ENCODE data around the gene CYB5R4.
"Not testable (repeated sequence)": the region's sequence is repeated elsewhere in the genome, so short reads cannot be mapped to it uniquely, and the experiment has no call there.

The CYB5R4 gene

DNA sequence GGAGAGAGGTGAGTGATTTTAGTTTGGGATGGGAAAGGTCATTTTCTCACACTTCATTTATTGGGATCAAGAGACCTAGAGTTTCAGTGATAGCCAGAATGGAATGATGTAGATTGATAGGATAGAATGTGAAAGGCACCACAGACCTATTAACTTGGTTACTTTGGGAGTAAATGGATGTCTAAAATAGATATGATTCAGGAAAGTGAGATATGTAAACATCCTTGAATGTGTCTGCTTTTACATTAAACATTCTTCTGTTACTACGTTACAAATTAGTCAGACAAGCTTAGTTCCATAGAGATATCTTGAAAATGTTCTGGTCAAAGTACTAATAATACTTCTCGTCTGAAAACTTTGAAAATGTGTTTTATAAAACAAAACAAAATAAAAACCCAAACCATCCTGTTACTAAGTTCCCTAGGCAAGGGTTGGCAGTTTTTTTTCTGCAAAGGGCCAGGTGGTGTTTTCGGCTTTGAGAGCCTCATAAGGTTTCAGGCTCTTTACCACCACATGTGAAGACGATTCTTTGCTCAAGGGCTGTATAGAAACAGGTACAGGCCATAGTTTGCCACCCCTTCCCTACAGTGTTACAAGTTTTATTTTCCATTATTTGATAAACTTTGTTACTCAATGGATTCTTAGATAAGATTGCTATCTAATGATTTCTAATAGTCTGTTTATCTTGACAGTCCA, 3.4 kb downstream of the CYB5R4 start:
- no peak for DNase-seq (ENCODE audit: low read depth in 4 of 4, low spot score in 1 of 4)

DNA sequence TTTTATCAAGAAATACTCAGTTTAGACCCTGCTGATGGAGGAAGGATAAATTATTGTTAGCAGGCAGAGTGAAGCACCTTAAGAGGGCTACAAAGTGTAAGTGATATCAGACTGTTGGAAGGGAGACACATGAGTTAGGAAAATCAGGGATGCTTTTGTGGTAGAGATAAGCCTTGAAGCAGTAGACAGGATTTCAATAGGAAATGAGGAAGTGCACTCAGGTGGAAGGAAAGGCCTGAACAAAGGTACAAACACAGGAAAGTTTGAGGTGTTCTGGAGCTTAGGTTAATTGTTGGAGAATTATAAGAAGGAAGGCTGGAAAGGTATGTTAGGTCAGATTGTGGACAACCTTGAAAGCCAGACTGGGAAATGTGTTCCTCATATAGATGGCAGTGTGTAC, 7.6 kb downstream of the CYB5R4 start:
- no peak for DNase-seq (ENCODE audit: low read depth in 4 of 4, low spot score in 1 of 4)

DNA sequence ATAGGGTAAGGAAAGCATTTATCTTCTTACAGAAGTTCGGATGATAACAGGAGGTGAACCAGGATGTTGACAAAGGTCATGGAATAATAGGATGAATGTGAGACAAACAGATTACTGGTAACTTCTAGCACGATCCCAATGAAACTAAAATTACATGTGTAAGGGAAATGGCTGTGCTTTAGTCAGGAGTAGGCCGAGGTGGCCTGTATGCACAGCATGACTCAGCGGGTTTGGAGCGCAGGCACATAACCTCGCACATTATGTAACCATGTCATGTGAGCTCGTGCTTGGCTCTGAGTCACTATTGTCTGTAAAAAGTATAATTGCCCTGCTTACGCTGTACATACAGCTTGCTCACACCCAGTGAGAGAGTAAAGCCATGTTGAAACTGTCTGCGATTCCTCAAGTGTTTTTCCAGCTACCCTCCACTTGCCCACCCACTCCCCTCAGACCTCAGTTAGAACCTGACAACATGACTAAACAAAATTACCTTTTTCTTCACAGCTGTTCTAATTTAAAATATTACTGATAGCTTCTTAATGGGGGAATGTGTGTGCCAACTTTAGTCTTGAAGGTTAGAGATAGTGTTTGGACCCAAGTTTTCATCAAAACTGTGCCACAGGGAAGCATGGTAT, 8.2 kb downstream of the CYB5R4 start:
- DNase-seq (ENCODE audit: low read depth in 4 of 4, low spot score in 1 of 4), result no peak

DNA sequence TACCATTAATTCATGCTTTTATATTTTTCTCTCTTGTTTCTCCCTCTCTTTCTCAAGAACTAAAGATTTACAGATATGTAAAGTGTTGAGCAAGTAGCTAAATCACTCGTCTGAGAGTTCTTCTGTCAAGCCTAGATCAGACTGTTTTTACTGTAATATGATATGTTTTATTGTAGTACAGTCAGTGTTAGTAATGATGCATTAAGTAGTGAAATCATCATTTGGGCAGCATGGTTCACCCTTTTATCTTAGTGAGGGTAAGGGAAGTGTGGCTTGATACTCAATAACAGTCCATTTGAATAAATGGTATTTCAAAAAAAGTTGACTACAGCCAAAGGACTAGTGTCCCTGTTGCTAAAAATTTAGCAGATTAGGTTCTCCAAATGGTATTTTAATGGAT, 9.2 kb downstream of the CYB5R4 start:
- no peak for DNase-seq (ENCODE audit: low read depth in 4 of 4, low spot score in 1 of 4)

DNA sequence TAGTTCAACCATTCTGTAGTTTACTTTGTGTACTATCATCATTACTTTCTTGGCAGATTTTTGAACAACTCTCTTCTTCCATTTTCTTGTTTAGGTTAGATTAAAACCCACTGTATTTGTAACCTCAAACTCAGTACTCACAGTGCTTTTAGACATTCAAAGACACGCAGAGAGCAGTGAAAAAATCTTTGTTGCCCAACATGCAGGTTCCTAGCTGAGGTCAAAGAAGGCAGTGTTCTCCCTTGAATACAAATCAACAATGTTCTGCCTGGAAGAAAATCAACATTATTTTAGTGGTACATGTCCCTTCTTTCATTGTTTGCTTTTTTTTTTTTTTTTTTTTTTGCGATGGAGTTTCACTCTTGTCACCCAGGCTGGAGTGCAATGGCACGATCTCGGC, 11.2 kb downstream of the CYB5R4 start:
- DNase-seq (ENCODE audit: low read depth in 4 of 4, low spot score in 1 of 4), result no peak

DNA sequence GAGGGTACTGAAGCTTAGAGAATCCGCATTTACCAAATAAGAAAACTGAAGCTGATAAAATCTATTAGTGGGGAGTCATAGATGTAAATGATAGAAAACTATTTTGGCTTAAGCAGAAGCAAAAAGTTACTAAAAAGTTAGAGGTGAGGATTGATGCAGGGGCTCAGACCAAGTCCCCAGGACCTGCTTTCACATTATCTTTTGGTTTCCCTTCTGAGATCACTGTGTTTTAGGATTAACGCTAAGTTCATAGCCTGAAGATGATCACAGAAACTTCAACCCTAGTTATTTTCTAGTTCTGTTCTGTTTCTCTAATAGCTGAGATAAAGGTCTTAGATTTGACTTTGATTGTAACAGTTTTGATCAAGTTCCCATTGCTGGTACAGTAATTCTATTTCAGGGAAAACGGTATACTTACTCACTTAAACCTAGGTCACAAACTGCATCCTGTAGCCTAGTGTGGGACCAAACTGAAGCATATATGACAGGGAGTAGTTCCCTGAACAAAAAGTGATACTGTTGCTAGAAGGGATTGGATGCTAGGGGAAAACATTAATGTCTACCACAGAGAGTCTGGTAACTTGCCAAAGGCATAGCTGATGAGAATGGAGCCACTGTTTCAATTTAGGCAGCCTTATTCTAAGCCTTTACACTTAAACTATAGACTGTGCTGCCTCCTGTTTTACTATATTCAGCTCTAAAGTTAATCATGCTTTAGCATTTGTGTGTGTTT, 13.1 kb downstream of the CYB5R4 start:
- no peak for DNase-seq (ENCODE audit: low read depth in 4 of 4, low spot score in 1 of 4)

DNA sequence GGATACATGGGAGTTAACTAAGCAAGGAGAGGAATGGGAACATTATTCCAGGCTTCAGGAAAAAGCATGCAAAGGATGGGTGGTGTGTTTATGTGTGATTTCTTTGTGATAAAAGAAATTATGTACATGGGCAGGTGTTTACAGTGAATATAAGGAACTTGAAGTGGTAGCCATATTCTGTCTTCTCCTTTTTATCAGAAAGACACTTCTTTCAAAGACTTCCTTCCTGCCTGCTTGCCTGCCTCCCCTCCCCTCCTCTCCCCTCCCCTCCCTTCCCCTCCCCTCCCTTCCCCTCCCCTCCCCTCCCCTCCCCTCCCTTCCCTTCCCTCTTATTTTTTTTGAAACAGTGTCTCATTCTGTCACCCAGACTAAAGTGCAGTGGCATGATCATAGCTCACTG, 14.4 kb downstream of the CYB5R4 start:
- no peak for DNase-seq (ENCODE audit: low read depth in 4 of 4, low spot score in 1 of 4)

DNA sequence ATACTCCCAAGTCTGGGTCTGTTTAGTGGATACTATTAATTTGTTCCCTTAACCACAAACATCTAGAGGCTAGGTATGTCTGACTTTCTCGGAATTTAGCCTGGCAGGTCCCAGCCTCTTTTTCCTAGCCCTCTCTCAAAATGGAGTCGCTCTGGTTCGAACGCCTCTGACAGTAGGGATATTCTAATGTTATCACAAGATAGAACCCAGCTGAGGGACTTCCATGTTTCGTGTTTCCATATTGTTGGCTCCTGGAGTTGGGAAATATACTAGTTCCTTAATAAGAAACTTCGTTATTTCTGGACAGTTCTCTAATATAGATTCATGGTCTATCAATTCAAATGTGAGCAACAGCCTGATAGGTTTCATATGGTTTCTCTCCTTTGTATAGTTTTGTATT, 16.4 kb downstream of the CYB5R4 start:
- DNase-seq (ENCODE audit: low read depth in 4 of 4, low spot score in 1 of 4), result no peak

DNA sequence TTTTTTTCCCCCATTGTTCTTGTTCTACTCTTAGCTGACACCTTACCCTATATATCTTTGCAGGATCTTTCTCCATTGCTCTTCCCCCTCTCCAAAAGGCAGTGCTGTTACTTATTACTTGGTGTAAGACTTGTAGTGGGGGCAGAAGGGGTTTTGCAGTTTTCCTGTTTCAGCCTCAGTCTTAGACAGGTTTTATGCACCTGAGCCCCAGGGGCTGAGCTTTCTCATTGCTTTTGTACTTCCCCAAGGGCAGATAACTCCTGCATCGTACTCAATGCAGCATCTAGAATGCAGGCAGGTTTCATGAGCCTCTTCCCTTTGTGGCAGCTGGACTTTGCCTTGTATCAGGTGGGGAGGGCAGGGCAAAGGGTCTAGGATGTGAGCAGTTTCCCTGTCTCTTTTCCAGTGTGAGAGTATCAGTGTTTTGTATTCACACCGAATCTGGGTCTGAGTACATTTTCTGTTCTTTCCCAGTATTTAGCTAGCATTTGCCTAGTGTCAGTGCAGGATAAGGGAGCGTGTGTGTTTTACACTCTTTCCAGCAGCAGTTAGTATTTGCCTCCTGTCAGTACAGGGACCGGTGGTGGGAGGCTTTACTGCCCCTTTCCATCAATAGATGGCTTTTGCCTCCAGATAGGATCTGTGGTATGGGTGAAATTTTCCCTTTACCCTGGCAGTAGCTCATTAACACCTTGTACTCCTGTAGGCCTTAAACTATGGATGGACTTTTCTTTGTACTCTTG, 19.6 kb downstream of the CYB5R4 start:
- DNase-seq (ENCODE audit: low read depth in 4 of 4, low spot score in 1 of 4), result no peak

DNA sequence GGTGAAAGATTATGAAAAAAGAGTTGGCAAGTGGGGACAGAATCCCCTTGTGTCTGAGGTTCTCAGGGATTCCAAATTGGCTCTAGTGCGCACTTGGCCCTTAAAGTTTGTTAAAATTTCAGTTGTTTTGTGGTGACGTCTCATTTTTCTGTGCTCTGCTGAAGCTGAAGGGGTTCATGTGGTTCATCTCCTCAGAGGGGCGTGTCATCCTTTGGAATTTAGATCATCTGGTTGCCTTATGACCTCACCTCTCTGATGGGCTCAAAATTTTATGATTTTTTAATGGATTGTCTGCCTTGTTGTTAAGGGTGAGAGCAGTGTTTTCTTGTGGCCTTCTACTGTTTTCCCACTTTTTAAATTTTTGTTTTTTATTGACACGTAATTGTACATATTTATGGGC, 20.3 kb downstream of the CYB5R4 start:
- no peak for DNase-seq (ENCODE audit: low read depth in 4 of 4, low spot score in 1 of 4)

DNA sequence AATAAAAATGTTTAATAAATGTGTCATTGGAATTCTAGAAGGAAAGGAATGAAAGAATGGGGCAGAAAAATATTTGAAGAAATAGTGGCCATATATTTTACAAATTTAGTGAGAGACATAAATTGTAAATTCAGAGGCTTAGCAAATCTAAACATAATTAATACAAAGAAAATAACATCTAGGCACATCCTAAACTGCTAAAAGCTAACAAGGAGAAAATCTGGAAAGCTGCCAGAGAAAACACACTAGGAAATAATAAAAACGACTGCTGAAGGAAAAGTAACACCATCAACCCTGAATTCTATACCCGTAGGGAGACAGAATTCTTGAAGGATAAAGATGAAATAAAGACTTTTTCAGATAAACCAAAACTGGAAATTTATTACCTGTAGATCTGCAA, 23.8 kb downstream of the CYB5R4 start:
- DNase-seq (ENCODE audit: low read depth in 4 of 4, low spot score in 1 of 4), result no peak

DNA sequence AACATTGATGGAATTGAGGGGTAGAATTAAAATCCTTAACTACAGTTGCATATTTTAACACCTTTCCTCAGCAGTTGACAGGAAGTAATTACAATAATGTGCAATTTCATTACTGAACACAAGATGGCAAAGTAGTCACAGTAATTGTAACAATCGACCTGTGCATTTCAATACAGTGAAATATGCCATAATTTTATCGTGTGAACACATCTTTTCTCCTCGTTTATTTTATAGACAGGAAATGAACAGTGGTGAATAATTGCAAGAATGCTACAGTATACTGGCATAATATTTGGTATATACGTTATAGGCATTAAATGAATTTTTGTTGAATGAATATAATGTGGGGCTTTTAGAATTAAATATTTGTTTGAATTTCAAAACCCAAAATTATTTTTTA, 25.0 kb downstream of the CYB5R4 start:
- no peak for DNase-seq (ENCODE audit: low read depth in 4 of 4, low spot score in 1 of 4)

DNA sequence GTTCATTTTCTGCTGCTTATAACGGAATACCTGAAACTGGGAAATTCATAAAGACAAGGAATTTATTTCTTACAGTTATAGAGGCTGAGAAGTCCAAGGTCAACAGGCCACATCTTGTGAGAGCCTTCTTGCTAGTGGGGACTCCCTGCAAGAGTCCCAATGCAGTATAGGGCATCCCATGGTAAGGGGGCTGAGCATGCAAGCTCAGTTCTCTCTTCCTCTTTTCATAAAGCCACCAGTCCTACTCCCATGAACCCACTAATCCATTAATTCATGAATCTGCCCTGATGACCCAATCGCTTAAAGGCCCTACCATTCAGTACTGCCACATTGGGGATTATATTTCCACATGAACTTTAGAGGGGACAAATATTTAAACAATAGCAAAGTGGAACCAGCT, 26.5 kb downstream of the CYB5R4 start:
- DNase-seq (ENCODE audit: low read depth in 4 of 4, low spot score in 1 of 4), result no peak

DNA sequence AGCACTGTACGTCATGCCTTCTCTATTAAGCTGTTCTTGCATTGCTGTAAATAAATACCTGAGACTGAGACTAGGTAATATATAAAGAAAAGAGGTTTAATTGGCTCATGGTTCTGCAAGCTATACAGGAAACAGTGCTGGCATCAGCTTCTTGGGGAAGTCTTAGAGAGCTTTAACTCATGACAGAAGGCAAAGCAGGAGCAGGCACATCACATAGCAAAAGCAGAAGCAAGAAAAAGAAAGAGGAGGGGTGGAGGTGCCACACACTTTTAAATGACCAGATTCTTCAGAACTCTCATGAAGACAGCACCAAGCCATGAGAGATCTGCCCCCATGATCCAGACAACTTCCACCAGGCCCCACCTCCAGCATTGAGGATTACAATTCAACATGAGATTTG, 30.1 kb downstream of the CYB5R4 start:
- DNase-seq (ENCODE audit: low read depth in 4 of 4, low spot score in 1 of 4), result no peak

DNA sequence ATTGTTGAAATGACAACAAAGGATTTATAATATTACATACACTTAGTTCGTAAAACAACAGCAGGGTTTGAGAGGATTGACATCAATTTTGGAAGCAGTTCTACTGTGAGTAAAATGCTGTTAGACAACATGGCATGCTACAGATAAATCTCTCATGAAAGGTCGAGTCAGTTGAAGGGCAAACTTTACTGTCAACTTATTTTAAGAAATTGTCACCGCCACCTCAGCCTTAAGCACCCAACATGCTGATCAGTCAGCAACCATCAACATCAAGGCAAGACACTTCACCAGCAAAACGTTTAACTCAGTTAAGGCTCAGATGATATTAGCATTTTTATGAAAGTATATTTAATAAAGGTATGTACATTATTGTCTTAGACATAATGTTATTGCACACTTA, 31.0 kb downstream of the CYB5R4 start:
- DNase-seq (ENCODE audit: low read depth in 4 of 4, low spot score in 1 of 4), result no peak

DNA sequence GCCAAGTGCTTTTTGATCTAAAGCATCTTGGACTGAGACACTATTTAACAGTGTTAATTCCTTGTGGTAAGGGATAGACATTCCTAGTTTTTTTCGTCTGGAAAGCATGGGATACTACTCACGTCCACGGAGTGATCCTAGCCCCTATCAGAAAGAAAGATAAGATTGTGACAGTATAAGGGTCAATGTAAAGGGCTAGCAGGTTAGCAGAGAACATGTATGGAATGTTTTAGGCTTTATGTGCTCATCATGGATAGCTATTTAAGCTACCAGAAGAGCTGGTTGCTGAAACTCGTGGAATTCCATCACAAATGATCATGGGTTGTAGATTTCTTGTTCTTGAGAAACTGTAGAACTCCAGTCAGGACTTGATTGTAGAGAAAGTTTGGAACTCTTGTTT, 32.1 kb downstream of the CYB5R4 start:
- DNase-seq (ENCODE audit: low read depth in 4 of 4, low spot score in 1 of 4), result no peak

DNA sequence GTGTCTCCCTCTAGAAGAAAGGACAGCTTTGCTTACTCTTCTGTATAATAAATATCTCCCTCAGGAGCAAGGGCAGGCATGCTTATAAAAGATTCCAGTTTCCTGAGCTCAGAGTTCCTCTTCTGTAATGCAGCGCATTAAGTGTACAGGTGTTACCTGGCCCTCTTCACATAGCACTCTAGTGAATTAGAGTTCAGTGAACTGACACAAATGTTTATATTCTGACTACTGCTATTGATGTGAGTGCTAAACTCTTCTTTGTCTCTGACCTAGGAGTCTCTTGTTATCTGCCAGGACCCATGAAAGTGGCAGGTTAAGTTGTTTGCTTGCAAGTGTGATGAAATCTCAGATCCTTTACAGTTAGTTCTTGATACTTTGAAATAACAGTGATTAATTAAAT, 33.5 kb downstream of the CYB5R4 start:
- DNase-seq (ENCODE audit: low read depth in 4 of 4, low spot score in 1 of 4), result no peak

DNA sequence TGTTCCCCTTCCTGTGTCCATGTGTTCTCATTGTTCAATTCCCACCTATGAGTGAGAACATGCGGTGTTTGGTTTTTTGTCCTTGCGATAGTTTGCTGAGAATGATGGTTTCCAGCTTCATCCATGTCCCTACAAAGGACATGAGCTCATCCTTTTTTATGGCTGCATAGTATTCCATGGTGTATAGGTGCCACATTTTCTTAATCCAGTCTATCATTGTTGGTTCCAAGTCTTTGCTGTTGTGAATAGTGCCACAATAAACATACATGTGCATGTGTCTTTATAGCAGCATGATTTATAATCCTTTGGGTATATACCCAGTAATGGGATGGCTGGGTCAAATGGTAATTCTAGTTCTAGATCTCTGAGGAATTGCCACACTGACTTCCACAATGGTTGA, 37.6 kb downstream of the CYB5R4 start:
- DNase-seq (ENCODE audit: low read depth in 4 of 4, low spot score in 1 of 4), result not testable (repeated sequence)

DNA sequence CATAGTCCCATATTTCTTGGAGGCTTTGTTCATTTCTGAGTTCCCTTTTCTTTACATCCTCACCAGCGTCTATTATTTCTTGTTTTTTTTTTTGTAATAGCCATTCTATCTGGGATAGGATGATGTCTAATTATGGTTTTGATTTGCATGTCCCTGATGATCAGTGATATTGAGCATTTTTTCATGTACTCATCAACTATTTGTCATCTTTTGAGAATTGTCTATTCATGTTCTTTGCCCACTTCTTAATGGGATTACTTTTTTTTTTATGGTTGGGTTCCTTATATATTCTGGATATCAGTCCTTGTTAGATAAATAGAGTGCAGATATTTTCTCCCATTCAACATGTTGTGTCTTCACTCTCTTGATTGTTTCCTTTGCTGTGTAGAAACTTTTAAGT, 42.1 kb downstream of the CYB5R4 start:
- DNase-seq (ENCODE audit: low read depth in 4 of 4, low spot score in 1 of 4), result no peak

DNA sequence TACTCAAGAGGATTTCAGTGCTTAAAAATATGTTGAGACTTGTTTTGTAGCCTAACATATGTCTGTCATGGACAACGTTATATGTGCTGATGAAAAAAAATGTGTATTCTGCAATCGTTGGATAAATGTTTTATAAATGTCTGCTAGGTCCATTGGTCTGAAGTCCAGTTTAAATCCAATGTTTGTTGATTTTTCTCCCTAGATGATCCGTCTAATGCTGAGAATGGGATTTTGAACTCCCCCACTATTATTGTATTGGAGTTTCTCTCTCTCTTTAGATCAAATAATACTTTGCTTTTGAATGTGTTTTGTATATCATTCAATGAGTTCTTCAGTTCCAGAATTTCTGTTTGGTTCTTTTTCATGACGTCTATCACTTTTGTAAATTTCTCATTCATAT, 44.9 kb downstream of the CYB5R4 start:
- no peak for DNase-seq (ENCODE audit: low read depth in 4 of 4, low spot score in 1 of 4)

DNA sequence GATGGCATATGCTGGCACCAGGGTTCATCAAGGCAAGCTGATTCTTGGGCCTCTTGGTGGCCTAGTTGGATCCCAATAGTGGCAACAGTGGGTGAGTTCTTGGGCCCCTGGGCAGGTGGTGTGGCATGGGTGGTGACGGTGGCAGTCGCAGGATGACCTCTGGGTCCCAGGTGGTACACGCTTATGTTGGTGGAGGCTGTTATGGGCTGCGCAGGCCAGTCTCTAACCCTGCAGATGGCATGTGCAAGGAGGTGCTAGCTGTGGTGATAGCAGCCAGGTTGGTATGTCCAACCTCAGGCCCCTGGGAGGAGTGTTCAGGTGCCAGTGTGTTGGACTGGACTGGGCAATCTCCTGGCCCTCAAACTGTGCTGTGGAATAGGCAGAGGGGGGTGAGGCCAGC, 46.2 kb downstream of the CYB5R4 start:
- DNase-seq (ENCODE audit: low read depth in 4 of 4, low spot score in 1 of 4), result no peak
